Common myeloid progenitor, CD34-positive (primary cell): ENCODE results near the gene PMFBP1.

Source experiments
- CTCF ChIA-PET: fragments of 350-600 bp; sonication (Branson Sonifier 250); formaldehyde crosslinking; loops from one replicate; lab custom pipeline; 2021; ENCODE audit warnings: antibody characterized with exemption; lab: Charles Lee
- POLR2A ChIA-PET: fragments of 350-600 bp; sonication (Branson Sonifier 250); formaldehyde crosslinking; loops from one replicate; lab custom pipeline; 2021; ENCODE audit warnings: antibody characterized with exemption; lab: Charles Lee
- DNase-seq, 3 donors: peaks; one replicate each; pipeline versions ENCODE4 v3.0.0 to v3.0.0-alpha.2; 2013
- H3K27ac ChIP-seq, 2 experiments: 1 replicate in 1 of 2; 2 replicates in 1 of 2; pipeline ENCODE4 v1.7.0; 2013; ENCODE audit warnings: inconsistent platforms in 2 of 2, low read length in 2 of 2, mild to moderate bottlenecking in 2 of 2, low read depth in 1 of 2, moderate library complexity in 1 of 2; ENCODE audit not compliant: severe bottlenecking in 2 of 2, insufficient read depth in 1 of 2, poor library complexity in 1 of 2
- H3K27me3 ChIP-seq, 5 experiments: replicated peaks in 2 of 5; 1 replicate in 3 of 5; 2 replicates in 2 of 5; pipeline versions ENCODE4 v1.6.1 to v1.7.0; 2013; ENCODE audit warnings: low read length in 4 of 5, mild to moderate bottlenecking in 2 of 5, moderate library complexity in 2 of 5, inconsistent platforms in 1 of 5; ENCODE audit not compliant: insufficient read depth in 5 of 5, control insufficient read depth in 4 of 5
- H3K36me3 ChIP-seq, 4 experiments: 1 replicate in 2 of 4; 2 replicates in 2 of 4; pipeline versions ENCODE4 v1.6.1 to v1.7.0; 2013; ENCODE audit warnings: low read length in 3 of 4, control low read depth in 1 of 4, mild to moderate bottlenecking in 1 of 4; ENCODE audit not compliant: control insufficient read depth in 4 of 4, insufficient read depth in 4 of 4
- H3K4me1 ChIP-seq, 4 experiments: 1 replicate in 3 of 4; 2 replicates in 1 of 4; pipeline versions ENCODE4 v1.6.1 to v1.7.1; 2013; ENCODE audit warnings: low read length in 3 of 4, mild to moderate bottlenecking in 3 of 4, control low read depth in 1 of 4, inconsistent platforms in 1 of 4, moderate library complexity in 1 of 4; ENCODE audit not compliant: control insufficient read depth in 4 of 4, insufficient read depth in 4 of 4; ENCODE audit errors: control extremely low read depth in 1 of 4
- H3K4me3 ChIP-seq, 7 experiments: 1 replicate in 4 of 7; 2 replicates in 3 of 7; pipeline versions ENCODE4 v1.5.1 to v1.7.0; 2013; ENCODE audit warnings: mild to moderate bottlenecking in 7 of 7, low read length in 6 of 7, moderate library complexity in 6 of 7, inconsistent platforms in 2 of 7, low read depth in 2 of 7, control low read depth in 1 of 7; ENCODE audit not compliant: insufficient read depth in 4 of 7, control insufficient read depth in 1 of 7; ENCODE audit errors: extremely low read depth in 1 of 7
- H3K9me3 ChIP-seq, 5 experiments: 1 replicate in 4 of 5; 2 replicates in 1 of 5; pipeline versions ENCODE4 v1.6.1 to v1.7.1; 2013; ENCODE audit warnings: low read length in 4 of 5, mild to moderate bottlenecking in 2 of 5, inconsistent platforms in 1 of 5, low read depth in 1 of 5, moderate library complexity in 1 of 5; ENCODE audit not compliant: control insufficient read depth in 4 of 5, insufficient read depth in 2 of 5; ENCODE audit errors: control extremely low read depth in 1 of 5
- WGBS: methylation state at CpG from one replicate; pipeline ENCODE4 v1.1.5; 2013; ENCODE audit not compliant: insufficient coverage; 5-methylcytosine and 5-hydroxymethylcytosine counted together

The PMFBP1 gene

GRCh38 chr16:72189865-72190371 is 18.0 kb upstream of the PMFBP1 start:
- CTCF ChIA-PET = no interaction called here
- H3K9me3 ChIP-seq = peaks cover 0 to 3% (median 0%) of the 10 kb centered on the region in 5 experiments

DNA sequence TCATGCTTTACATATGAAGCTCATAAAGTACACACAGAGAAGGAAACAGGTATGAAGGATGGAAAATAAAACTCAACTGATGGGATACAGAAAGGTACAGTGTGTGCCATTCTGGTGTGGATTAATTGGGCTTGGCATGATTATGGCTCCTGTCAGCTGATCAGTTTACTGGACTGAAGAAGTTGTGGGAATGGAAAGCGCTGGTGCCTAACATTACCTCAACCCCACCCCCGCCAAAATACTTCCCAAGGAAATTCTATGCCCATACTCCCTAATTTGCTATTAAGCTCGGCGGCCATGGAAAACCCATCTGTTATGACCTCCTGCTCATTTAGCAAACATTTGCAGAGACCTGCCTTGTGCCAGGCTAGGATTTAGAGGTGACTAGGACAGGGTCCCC is 16.6 kb upstream of the PMFBP1 start:
- peaks cover 0 to 2% (median 0%) of the 10 kb centered on the region in 4 experiments for H3K36me3 ChIP-seq
- ChIA-PET CTCF (interaction anchor here (0.8 kb wide), 1 partner anchor 64 kb away, joined by 3 read pairs; no protein-coding TSS in a partner anchor), POLR2A (no interaction called here)
- H3K9me3 ChIP-seq = peaks cover 0 to 3% (median 0%) of the 10 kb centered on the region in 5 experiments
- 100% methylated on average over 3 of the region's 4 CpGs for WGBS
- no peak for DNase-seq
- no peaks in the 10 kb centered on the region for H3K4me1 ChIP-seq
- no peaks in the 10 kb centered on the region for H3K27me3 ChIP-seq
- H3K4me3 ChIP-seq = no peak overlapping the region
- H3K27ac ChIP-seq = no peak overlapping the region

More at GRCh38 chr16:72189865-72190371, 18.0 kb upstream of the PMFBP1 start:
- no peak overlapping the region for H3K4me3 ChIP-seq
- H3K36me3 ChIP-seq = peaks cover 0 to 2% (median 0%) of the 10 kb centered on the region in 4 experiments
- peak in 2 of 3 donors; percentile 8 to 37 for DNase-seq
- H3K27me3 ChIP-seq = no peaks in the 10 kb centered on the region
- 80% methylated on average over 3 of the region's 6 CpGs for WGBS
- POLR2A ChIA-PET = no interaction called here
- H3K4me1 ChIP-seq = peaks cover 0 to 7% (median 0%) of the 10 kb centered on the region in 4 experiments
- no peak overlapping the region for H3K27ac ChIP-seq

DNA sequence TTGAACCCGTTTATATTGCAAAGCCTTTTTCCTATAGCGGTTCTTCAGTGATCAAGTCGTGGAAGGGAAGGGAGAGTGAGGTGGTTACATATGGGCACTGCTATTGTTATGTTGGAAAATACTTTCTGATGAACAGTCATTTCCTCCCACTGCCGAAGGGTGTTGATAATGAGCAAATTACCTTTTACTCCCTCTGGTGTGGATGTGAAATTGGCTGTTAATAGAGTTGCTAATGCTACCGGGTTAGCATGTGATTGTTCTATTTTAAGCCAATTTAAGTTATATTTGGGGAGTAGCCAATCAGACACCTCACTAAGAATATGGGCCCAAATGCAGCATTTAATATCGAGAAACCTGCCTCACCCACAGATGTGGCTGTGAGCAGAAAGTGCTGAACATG is 15.6 kb upstream of the PMFBP1 start:
- POLR2A ChIA-PET = no interaction called here
- peaks cover 0 to 3% (median 0%) of the 10 kb centered on the region in 5 experiments for H3K9me3 ChIP-seq
- WGBS = 78% methylated on average over 4 of the region's 6 CpGs
- DNase-seq = no peak
- CTCF ChIA-PET = no interaction called here
- no peak overlapping the region for H3K4me3 ChIP-seq
- peaks cover 0 to 2% (median 0%) of the 10 kb centered on the region in 4 experiments for H3K36me3 ChIP-seq
- no peaks in the 10 kb centered on the region for H3K27me3 ChIP-seq
- H3K4me1 ChIP-seq = peaks cover 0 to 5% (median 0%) of the 10 kb centered on the region in 4 experiments
- no peak overlapping the region for H3K27ac ChIP-seq

- no peaks in the 10 kb centered on the region for H3K9me3 ChIP-seq
- ChIA-PET CTCF (no interaction called here), POLR2A (no interaction called here)
- DNase-seq = peak in 2 of 3 donors; percentile 38 to 40
- H3K27me3 ChIP-seq = no peaks in the 10 kb centered on the region
- peaks cover 0 to 6% (median 0%) of the 10 kb centered on the region in 4 experiments for H3K4me1 ChIP-seq
- no peak overlapping the region for H3K4me3 ChIP-seq
- H3K36me3 ChIP-seq = no peaks in the 10 kb centered on the region
- H3K27ac ChIP-seq = no peak overlapping the region
Measured at GRCh38 chr16:72182976-72183375, 11.0 kb upstream of the PMFBP1 start.

GRCh38 chr16:72179204-72179970 is 7.4 kb upstream of the PMFBP1 start:
- Histone ChIP-seq H3K4me3 (no peak overlapping the region), H3K27ac (no peak overlapping the region), H3K36me3 (no peaks in the 10 kb centered on the region), H3K9me3 (peaks cover 0 to 4% (median 0%) of the 10 kb centered on the region in 5 experiments), H3K27me3 (no peaks in the 10 kb centered on the region), H3K4me1 (peaks cover 0 to 6% (median 0%) of the 10 kb centered on the region in 4 experiments)
- WGBS = 73% methylated on average over 3 of the region's 5 CpGs
- DNase-seq = no peak
- POLR2A ChIA-PET = no interaction called here
- CTCF ChIA-PET = interaction anchor here (0.5 kb wide), 1 partner anchor 214 kb away, joined by 3 read pairs; no protein-coding TSS in a partner anchor

DNA sequence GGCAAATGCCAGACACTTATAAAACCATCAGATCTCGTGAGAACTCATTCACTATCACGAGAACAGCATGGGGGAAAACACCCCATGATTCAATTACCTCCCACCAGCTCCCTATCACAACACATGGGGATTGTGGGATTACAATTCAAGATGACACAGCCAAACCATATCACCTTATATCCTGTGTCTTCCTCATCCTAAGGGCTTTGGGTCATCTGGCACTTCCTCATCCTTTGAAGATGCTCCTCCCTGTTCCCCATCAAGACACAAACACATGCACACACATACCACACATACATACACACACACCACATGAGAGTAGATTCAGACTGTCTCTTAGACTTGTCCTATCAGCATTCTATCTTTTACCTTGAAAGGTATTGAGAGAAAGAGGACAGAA is 2.8 kb upstream of the PMFBP1 start:
- Histone ChIP-seq H3K27me3 (no peaks in the 10 kb centered on the region), H3K4me3 (no peak overlapping the region), H3K9me3 (peaks cover 0 to 4% (median 0%) of the 10 kb centered on the region in 5 experiments), H3K27ac (no peak overlapping the region), H3K4me1 (peaks cover 0 to 4% (median 0%) of the 10 kb centered on the region in 4 experiments), H3K36me3 (no peaks in the 10 kb centered on the region)
- DNase-seq = no peak
- ChIA-PET CTCF (no interaction called here), POLR2A (no interaction called here)
- WGBS = no CpG with 5 or more reads among the region's 2 CpGs

GRCh38 chr16:72173997-72174396 is 2.0 kb upstream of the PMFBP1 start:
- 100% methylated on average over 1 of the region's 1 CpG for WGBS
- Histone ChIP-seq H3K4me1 (peaks cover 0 to 4% (median 0%) of the 10 kb centered on the region in 4 experiments), H3K36me3 (no peaks in the 10 kb centered on the region), H3K4me3 (no peak overlapping the region), H3K9me3 (peaks cover 0 to 4% (median 0%) of the 10 kb centered on the region in 5 experiments), H3K27ac (no peak overlapping the region), H3K27me3 (no peaks in the 10 kb centered on the region)
- ChIA-PET POLR2A (no interaction called here), CTCF (no interaction called here)
- DNase-seq = no peak
